HepG2 (cell line): Measurements from ENCODE around the gene STC2. TPM values are rescaled to one million over a fixed set of nuclear protein-coding genes. Genes with fewer than 3 reads are reported as not detected.

Source experiments
- ATF4 ChIP-seq, 2 experiments: fragments of 450-650 bp in 1 of 2; sonication (generic) in 1 of 2; formaldehyde crosslinking; IDR thresholded peaks; 2 replicates each; pipeline versions ENCODE4 v1.5.0 to v1.8.0; 2020 to 2022; ENCODE audit warnings: mild to moderate bottlenecking in 1 of 2, missing genetic modification reagents in 1 of 2
- BCL6 ChIP-seq: IDR thresholded peaks from 2 replicates; pipeline ENCODE4 v1.6.1; 2016; ENCODE audit warnings: missing genetic modification reagents, missing compliant biosample characterization
- DBP ChIP-seq: sonication (generic); formaldehyde crosslinking; IDR thresholded peaks from 2 replicates; pipeline ENCODE4 v1.4.0; 2020; ENCODE audit warnings: missing genetic modification reagents; ENCODE audit errors: not compliant biosample characterization
- HNF4G ChIP-seq, 2 experiments: sonication (generic) in 1 of 2; formaldehyde crosslinking in 1 of 2; IDR thresholded peaks; 2 replicates each; pipeline versions ENCODE4 v1.4.0 to v1.6.1; 2011 to 2020; ENCODE audit warnings: borderline replicate concordance in 2 of 2, low read depth in 2 of 2, mild to moderate bottlenecking in 2 of 2, low read length in 1 of 2, missing genetic modification reagents in 1 of 2, moderate library complexity in 1 of 2
- KLF9 ChIP-seq: IDR thresholded peaks from 2 replicates; pipeline ENCODE4 v1.6.1; 2016; ENCODE audit warnings: low read depth
- MATR3 ChIP-seq: sonication (generic); formaldehyde crosslinking; IDR thresholded peaks from 2 replicates; pipeline ENCODE4 v1.4.0; 2020; ENCODE audit warnings: missing genetic modification reagents
- MIER3 ChIP-seq: IDR thresholded peaks from 2 replicates; pipeline ENCODE4 v1.6.1; 2016; ENCODE audit warnings: missing compliant biosample characterization, borderline replicate concordance
- MLXIP ChIP-seq: sonication (generic); formaldehyde crosslinking; IDR thresholded peaks from 2 replicates; pipeline ENCODE4 v1.9.0; 2021; ENCODE audit warnings: missing genetic modification reagents, borderline replicate concordance
- PAX8 ChIP-seq: sonication (generic); formaldehyde crosslinking; IDR thresholded peaks from 2 replicates; pipeline ENCODE4 v1.8.0; 2022; ENCODE audit warnings: mild to moderate bottlenecking, missing genetic modification reagents, borderline replicate concordance
- POLR2G ChIP-seq: fragments of 200-400 bp; formaldehyde crosslinking; IDR thresholded peaks from 2 replicates; pipeline ENCODE4 v1.6.1; 2018; ENCODE audit warnings: mild to moderate bottlenecking, low read depth, low read length, moderate library complexity
- SP5 ChIP-seq: IDR thresholded peaks from 2 replicates; pipeline ENCODE4 v1.6.1; 2016; ENCODE audit warnings: low read depth, borderline replicate concordance
- TOPORS ChIP-seq: sonication (generic); formaldehyde crosslinking; IDR thresholded peaks from 2 replicates; pipeline ENCODE4 v1.8.0; 2023; ENCODE audit warnings: mild to moderate bottlenecking, missing genetic modification reagents
- TRAFD1 ChIP-seq: sonication (generic); formaldehyde crosslinking; IDR thresholded peaks from 2 replicates; pipeline ENCODE4 v1.5.1; 2020; ENCODE audit warnings: missing genetic modification reagents, mild to moderate bottlenecking, borderline replicate concordance
- ZNF230 ChIP-seq: sonication (generic); formaldehyde crosslinking; IDR thresholded peaks from 2 replicates; pipeline ENCODE4 v1.4.0; 2020; ENCODE audit warnings: mild to moderate bottlenecking, missing genetic modification reagents
- ZNF24 ChIP-seq: fragments of 450-650 bp; IDR thresholded peaks from 2 replicates; pipeline ENCODE4 v1.6.1; 2017; ENCODE audit warnings: antibody characterized with exemption, mild to moderate bottlenecking
- ZNF496 ChIP-seq: sonication (generic); formaldehyde crosslinking; IDR thresholded peaks from 2 replicates; pipeline ENCODE4 v1.8.1; 2023; ENCODE audit warnings: mild to moderate bottlenecking, moderate library complexity, missing genetic modification reagents; ENCODE audit not compliant: insufficient replicate concordance
- polyA plus RNA-seq, 8 experiments: library from polyadenylated mRNA; depleted of rRNA in 3 of 8; stranded (reverse) in 7 of 8; unstranded in 1 of 8; fragments of >200 nt; fragmentation: Illumina TruSeq in 4 of 8; extraction: Trizol in 4 of 8; gene quantifications; 2 replicates each; pipeline versions ENCODE4 v1.2.1 to v1.2.3, GENCODE V29; 2011 to 2016; ENCODE audit warnings: low read depth in 4 of 8, missing spikeins in 1 of 8, mixed read lengths in 1 of 8; ENCODE audit not compliant: insufficient read depth in 1 of 8
- total RNA-seq, 5 experiments: library from RNA; depleted of rRNA; stranded (reverse); fragments of >200 nt; fragmentation: Illumina TruSeq; extraction: Trizol; gene quantifications; 2 replicates each; pipeline ENCODE4 v1.2.3, GENCODE V29; 2016; ENCODE audit warnings: low read depth in 1 of 5

Gene STC2
- total and polyA plus RNA-seq, 2 of the 13 experiments (the other 11 are each of a cell fraction or from before 2014, with no cell fraction given): 27.1 to 69.2 TPM

- TF ChIP-seq ZNF496 (CRISPR knock-in tag) (no peak), ZNF230 (no peak), MLXIP (no peak), HNF4G (IDR thresholded peaks at IDR 0.05; ENCODE audit: borderline replicate concordance, low read depth, low read length) (no peak; the same call in none of the 2 replicates), HNF4G (CRISPR knock-in tag; IDR thresholded peaks at IDR 0.05; ENCODE audit: borderline replicate concordance, low read depth) (no peak; the same call in 1 of the 2 replicates), TRAFD1 (CRISPR knock-in tag) (no peak), MATR3 (CRISPR knock-in tag) (no peak), ATF4 (CRISPR knock-in tag; IDR thresholded peaks at IDR 0.05) (peak in 1 of 2 experiments; percentile 58; a peak in 2 of 4 replicates), BCL6 (CRISPR knock-in tag) (peak; percentile 96), MIER3 (CRISPR knock-in tag) (no peak), POLR2G (peak; percentile 43; the same call in 1 of the 2 replicates), TOPORS (CRISPR knock-in tag) (0 out of 2 replicates have a peak, but pooled peaks have one; percentile 41), KLF9 (CRISPR knock-in tag) (no peak), PAX8 (CRISPR knock-in tag) (no peak), ZNF24 (no peak), SP5 (CRISPR knock-in tag) (peak; percentile 99), DBP (CRISPR knock-in tag) (no peak)
These were observed 31.2 kb downstream of the STC2 start (continued) for GRCh38 chr5:173296737-173297676.
